Erythroblast (primary cell): ENCODE data around the gene RILP.

Experiments
- GATA1 ChIP-seq: IDR thresholded peaks from 2 replicates; pipeline ENCODE4 v1.6.1; 2011; ENCODE audit warnings: low read depth, mild to moderate bottlenecking, control low read depth, low read length, moderate library complexity
- POLR2A ChIP-seq: IDR thresholded peaks from 2 replicates; pipeline ENCODE4 v1.6.1; 2011; ENCODE audit warnings: mild to moderate bottlenecking, low read length

- no peak for TF ChIP-seq POLR2A
- TF ChIP-seq GATA1: no peak
These were observed 32.0 kb downstream of the RILP start for GRCh38 chr17:1617620-1618174.
